COR-L47 (cell line): ENCODE data around the gene TNFAIP8.

Experiments
- DNase-seq: peaks from one replicate; lab custom pipeline; 2025; lab: John Stamatoyannopoulos, UW

The TNFAIP8 gene

GRCh38 chr5:119346394-119346793, 9.4 kb upstream of the TNFAIP8 start:
- no peak for DNase-seq

- DNase-seq: peak; percentile 39
Observed at GRCh38 chr5:119347574-119347973, 8.2 kb upstream of the TNFAIP8 start.

GRCh38 chr5:119347991-119348390, 7.8 kb upstream of the TNFAIP8 start:
- no peak for DNase-seq

GRCh38 chr5:119353213-119353612, 2.6 kb upstream of the TNFAIP8 start:
- DNase-seq: no peak

- no peak for DNase-seq
Observed at GRCh38 chr5:119353686-119354366, 2.0 kb upstream of the TNFAIP8 start.

GRCh38 chr5:119354537-119355243, 1.1 kb upstream of the TNFAIP8 start:
- no peak for DNase-seq

GRCh38 chr5:119355244-119355638, 578 bp upstream of the TNFAIP8 start:
- DNase-seq: no peak

- no peak for DNase-seq
Observed at GRCh38 chr5:119356612-119357188, 881 bp downstream of the TNFAIP8 start.

- no peak for DNase-seq
Observed at GRCh38 chr5:119357270-119357669, 1.5 kb downstream of the TNFAIP8 start.

GRCh38 chr5:119357808-119358529, 2.1 kb downstream of the TNFAIP8 start:
- no peak for DNase-seq

GRCh38 chr5:119358530-119358900, 2.7 kb downstream of the TNFAIP8 start:
- no peak for DNase-seq

- no peak for DNase-seq
Observed at GRCh38 chr5:119358901-119359603, 3.2 kb downstream of the TNFAIP8 start.

GRCh38 chr5:119359737-119360413, 4.1 kb downstream of the TNFAIP8 start:
- no peak for DNase-seq

GRCh38 chr5:119360905-119361593, 5.2 kb downstream of the TNFAIP8 start:
- no peak for DNase-seq

- DNase-seq: no peak
Observed at GRCh38 chr5:119361594-119362125, 5.8 kb downstream of the TNFAIP8 start.

GRCh38 chr5:119362714-119363113, 6.9 kb downstream of the TNFAIP8 start:
- DNase-seq: no peak

GRCh38 chr5:119363271-119363670, 7.5 kb downstream of the TNFAIP8 start:
- no peak for DNase-seq

- DNase-seq: no peak
Observed at GRCh38 chr5:119363936-119364335, 8.1 kb downstream of the TNFAIP8 start.

- no peak for DNase-seq
Observed at GRCh38 chr5:119365847-119366539, 10.2 kb downstream of the TNFAIP8 start.

GRCh38 chr5:119366540-119366881, 10.7 kb downstream of the TNFAIP8 start:
- DNase-seq: no peak
